Testis (tissue), 3 donors: ENCODE results near the gene TMEM91. TPM values are rescaled to one million over a fixed set of nuclear protein-coding genes. Genes with fewer than 3 reads are reported as not detected.
A peak's percentile ranks its signal among the peaks of the same experiment; 100 is the strongest.

ENCODE experiments used
- DNase-seq: peaks from one replicate; pipeline ENCODE4 v3.0.0-alpha.2; 2019
- H3K27ac ChIP-seq, 2 donors: fragments of 200-600 bp; sonication (generic); one replicate each; pipeline ENCODE4 v1.5.1; 2019
- H3K27me3 ChIP-seq: fragments of 200-600 bp; sonication (generic); one replicate; pipeline ENCODE4 v1.5.1; 2019
- H3K36me3 ChIP-seq: fragments of 200-600 bp; sonication (generic); one replicate; pipeline ENCODE4 v1.5.1; 2017; ENCODE audit warnings: low read depth; ENCODE audit errors: missing control alignments
- H3K4me1 ChIP-seq: fragments of 200-600 bp; sonication (generic); one replicate; pipeline ENCODE4 v1.5.1; 2019
- H3K4me3 ChIP-seq, 2 donors: fragments of 200-600 bp; sonication (generic); one replicate each; pipeline ENCODE4 v1.5.1; 2017 to 2019
- H3K9me3 ChIP-seq: fragments of 200-600 bp; sonication (generic); one replicate; pipeline ENCODE4 v1.5.1; 2017
- POLR2A ChIP-seq: fragments of 450-650 bp; IDR thresholded peaks from one replicate; pipeline ENCODE4 v1.6.1; 2017; ENCODE audit warnings: antibody characterized with exemption, mild to moderate bottlenecking, moderate library complexity
- WGBS, 2 donors: methylation state at CpG; one replicate each; pipeline ENCODE4 v1.1.5; 2018; 5-methylcytosine and 5-hydroxymethylcytosine counted together
- intact Hi-C: fragments of 100-400 bp; cut with DNase I; formaldehyde crosslinking; loops from one replicate; pipeline ENCODE4 v1.15.1; 2023; ENCODE audit warnings: low total_unique reads
- polyA plus RNA-seq: library from polyadenylated mRNA; stranded (reverse); fragments of 350-450 nt; fragmentation: Illumina TruSeq; extraction: RNeasy Lipid Tissue Mini Kit (QIAGEN cat#74804); gene quantifications from one replicate; pipeline ENCODE4 v1.2.3, GENCODE V29; 2014; ENCODE audit warnings: low read depth, low replicate concordance; ENCODE audit not compliant: insufficient read depth
- total RNA-seq, 2 donors: library from RNA; depleted of rRNA; stranded (reverse); fragments of >200 nt; gene quantifications; one replicate each; pipeline ENCODE4 v1.2.3, GENCODE V29; 2016
- TF ChIP-seq, protein P1 (sequence below), 3 experiments: fragments of 450-650 bp in 2 of 3; fragments of 200-600 bp in 1 of 3; sonication (generic) in 1 of 3; IDR thresholded peaks; one replicate each; pipeline ENCODE4 v1.5.1; 2016 to 2019; ENCODE audit warnings: antibody characterized with exemption in 3 of 3, mild to moderate bottlenecking in 2 of 3, moderate library complexity in 1 of 3

Gene TMEM91
- total and polyA plus RNA-seq, 3 donors from 2014 or later = 17.0 to 33.2 (median 32.9) TPM

DNA sequence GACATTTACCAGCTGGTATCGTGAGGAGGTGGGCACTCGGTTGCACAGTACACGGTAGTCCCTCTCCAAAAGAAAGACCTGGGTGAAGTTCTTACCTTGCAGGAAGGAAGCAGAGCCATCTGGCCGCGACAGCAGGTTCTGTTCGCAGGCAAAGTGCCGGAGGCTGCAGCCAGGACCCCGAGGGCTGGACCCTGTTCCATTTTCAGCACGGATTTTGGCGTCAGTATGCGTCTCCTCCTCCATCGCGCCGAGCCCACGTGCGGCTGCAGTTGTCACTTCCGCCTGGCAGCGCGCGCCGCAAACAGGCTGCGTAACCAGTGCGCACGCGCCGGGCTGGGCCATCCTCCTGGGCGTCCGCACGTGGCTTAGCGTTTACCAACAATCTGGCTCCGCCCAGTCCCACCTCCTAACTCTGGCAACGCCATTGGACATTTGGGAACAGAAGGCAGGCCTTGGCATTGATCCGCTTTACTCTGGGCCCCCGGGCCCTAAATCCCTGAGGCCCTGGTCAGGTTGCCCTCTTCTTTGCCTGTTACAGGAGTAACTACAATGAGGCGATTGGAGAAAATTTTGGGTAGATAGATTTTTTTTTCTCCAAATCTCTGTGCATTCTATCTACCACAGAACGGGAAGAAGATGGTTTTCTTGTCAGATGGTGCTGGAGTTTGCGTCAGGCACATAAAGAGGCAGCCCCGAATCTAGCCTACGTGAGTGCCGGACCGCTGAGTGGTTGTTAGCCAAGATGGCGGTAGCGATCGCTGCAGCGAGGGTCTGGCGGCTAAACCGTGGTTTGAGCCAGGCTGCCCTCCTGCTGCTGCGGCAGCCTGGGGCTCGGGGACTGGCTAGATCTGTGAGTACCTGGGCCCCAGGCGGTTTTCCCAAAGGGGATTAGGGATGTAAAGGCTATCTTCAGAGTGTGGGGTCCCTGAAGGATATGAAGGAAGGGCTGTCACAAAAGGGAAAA, 21.0 kb downstream of the TMEM91 start, which contains the start of the genes BCKDHA and EXOSC5:
Gene BCKDHA, plus strand, starts transcription at position 733 of the 964 bp plus-strand sequence. Its CDS starts 10 bp downstream, at position 743.
Gene EXOSC5, minus strand, starts transcription at position 274 of the 964 bp plus-strand sequence. Its CDS starts 31 bp downstream, at position 243.
- peak; percentile 100 for DNase-seq
- Histone ChIP-seq H3K9me3 (no peaks in the 10 kb centered on the region), H3K27ac (peak within 1 kb of the TSS; percentile 80 to 92), H3K36me3 (no peaks in the 10 kb centered on the region), H3K4me3 (peak within 1 kb of the TSS; percentile 93 to 98), H3K4me1 (peaks cover 17% of the 10 kb centered on the region), H3K27me3 (no peaks in the 10 kb centered on the region)
- intact Hi-C loops = no loop called here
- TF ChIP-seq POLR2A = no peak
- TF ChIP-seq, protein P1, sequence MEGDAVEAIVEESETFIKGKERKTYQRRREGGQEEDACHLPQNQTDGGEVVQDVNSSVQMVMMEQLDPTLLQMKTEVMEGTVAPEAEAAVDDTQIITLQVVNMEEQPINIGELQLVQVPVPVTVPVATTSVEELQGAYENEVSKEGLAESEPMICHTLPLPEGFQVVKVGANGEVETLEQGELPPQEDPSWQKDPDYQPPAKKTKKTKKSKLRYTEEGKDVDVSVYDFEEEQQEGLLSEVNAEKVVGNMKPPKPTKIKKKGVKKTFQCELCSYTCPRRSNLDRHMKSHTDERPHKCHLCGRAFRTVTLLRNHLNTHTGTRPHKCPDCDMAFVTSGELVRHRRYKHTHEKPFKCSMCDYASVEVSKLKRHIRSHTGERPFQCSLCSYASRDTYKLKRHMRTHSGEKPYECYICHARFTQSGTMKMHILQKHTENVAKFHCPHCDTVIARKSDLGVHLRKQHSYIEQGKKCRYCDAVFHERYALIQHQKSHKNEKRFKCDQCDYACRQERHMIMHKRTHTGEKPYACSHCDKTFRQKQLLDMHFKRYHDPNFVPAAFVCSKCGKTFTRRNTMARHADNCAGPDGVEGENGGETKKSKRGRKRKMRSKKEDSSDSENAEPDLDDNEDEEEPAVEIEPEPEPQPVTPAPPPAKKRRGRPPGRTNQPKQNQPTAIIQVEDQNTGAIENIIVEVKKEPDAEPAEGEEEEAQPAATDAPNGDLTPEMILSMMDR (IDR thresholded peaks at IDR 0.05) = peak in 1 of 3 experiments; percentile 7
- 0% methylated on average over 15 to 49 of the region's 50 CpGs for WGBS, 2 donors

DNA sequence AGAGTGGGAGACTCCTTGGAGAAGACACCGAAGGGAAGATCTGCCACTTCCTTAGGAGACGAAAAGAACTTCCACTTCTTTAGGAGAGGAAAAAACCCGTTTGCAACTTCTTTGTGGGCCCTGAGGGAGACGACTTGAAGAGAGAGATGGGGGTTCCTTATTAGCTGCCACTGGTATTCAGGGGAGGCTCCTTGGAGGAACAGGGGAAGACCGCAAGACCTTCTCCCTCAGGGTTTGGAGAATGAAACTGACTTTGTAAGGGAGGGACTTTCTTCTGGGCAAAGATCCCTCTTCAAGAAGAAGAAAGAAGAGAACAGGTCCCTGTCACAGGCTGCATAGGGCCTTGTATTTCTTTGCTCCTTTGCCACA, 21.7 kb downstream of the TMEM91 start:
- WGBS, 2 donors = 0 to 1% methylated on average over 5 of the region's 5 CpGs
- no peak for DNase-seq
- intact Hi-C loops = no loop called here
- no peaks in the 10 kb centered on the region for H3K27me3 ChIP-seq
- TF ChIP-seq, protein P1 (IDR thresholded peaks at IDR 0.05) = no peak
- TF ChIP-seq POLR2A = no peak
- peak overlapping the region; percentile 80 to 92 for H3K27ac ChIP-seq
- H3K4me3 ChIP-seq = peak overlapping the region; percentile 93 to 98
- no peaks in the 10 kb centered on the region for H3K9me3 ChIP-seq
- H3K36me3 ChIP-seq = no peaks in the 10 kb centered on the region
- H3K4me1 ChIP-seq = peaks cover 17% of the 10 kb centered on the region

DNA sequence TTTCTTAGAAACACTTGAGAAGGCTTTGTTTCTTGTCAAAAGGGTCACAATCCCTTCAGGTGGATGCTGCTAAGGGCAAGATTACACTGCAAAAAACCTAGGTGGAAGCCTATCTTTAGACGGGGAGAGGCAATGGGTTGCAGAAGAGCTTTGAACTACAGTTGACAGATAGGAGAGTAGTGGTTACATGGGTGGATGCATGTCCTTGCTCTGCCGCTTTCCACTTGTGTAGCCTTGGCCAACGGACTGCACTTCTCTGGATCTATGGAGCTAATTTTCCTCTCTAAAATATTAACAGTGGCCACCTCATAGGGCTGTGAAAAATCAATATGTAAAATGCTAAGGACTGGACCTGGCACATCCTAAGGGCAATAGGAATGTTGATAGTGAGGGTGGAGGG, 22.3 kb downstream of the TMEM91 start:
- intact Hi-C loops = no loop called here

DNA sequence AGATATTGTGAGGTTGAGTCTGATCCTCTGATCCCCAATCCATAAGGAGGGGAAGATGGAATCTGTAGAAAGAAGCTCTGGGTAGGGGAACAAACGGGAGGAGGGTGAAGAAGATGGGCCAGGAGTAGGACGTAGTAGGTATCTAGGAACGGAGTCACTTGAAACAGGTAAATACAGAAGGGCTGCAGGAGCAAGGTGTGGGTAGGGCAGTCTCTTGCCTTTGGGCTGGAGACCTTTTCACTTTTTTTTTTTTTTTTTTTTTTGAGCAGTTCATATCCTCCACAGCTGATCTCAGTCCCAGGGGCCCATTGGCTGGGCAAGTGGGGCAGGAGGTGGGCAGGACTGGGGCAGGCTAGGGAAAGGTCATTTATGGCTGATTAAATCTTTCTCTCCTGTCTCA, 22.8 kb downstream of the TMEM91 start:
- DNase-seq = no peak
- 51 to 69% methylated on average over 3 of the region's 3 CpGs for WGBS, 2 donors

More for the DNA sequence above, 22.3 kb downstream of the TMEM91 start:
- no peaks in the 10 kb centered on the region for H3K9me3 ChIP-seq
- H3K27me3 ChIP-seq = no peaks in the 10 kb centered on the region
- peaks cover 17% of the 10 kb centered on the region for H3K4me1 ChIP-seq
- WGBS, 2 donors = 15 to 23% methylated on average over 3 of the region's 3 CpGs
- H3K27ac ChIP-seq = peak overlapping the region in 1 of 2 donors; percentile 80
- no peaks in the 10 kb centered on the region for H3K36me3 ChIP-seq
- H3K4me3 ChIP-seq = peak overlapping the region; percentile 93 to 98
- DNase-seq = no peak
- TF ChIP-seq, protein P1 (IDR thresholded peaks at IDR 0.05) = no peak
- TF ChIP-seq POLR2A = no peak

More for the DNA sequence above, 22.8 kb downstream of the TMEM91 start:
- Histone ChIP-seq H3K27ac (no peak overlapping the region), H3K27me3 (no peaks in the 10 kb centered on the region), H3K4me1 (peaks cover 17% of the 10 kb centered on the region), H3K4me3 (no peak overlapping the region), H3K9me3 (no peaks in the 10 kb centered on the region), H3K36me3 (no peaks in the 10 kb centered on the region)
- TF ChIP-seq, protein P1 (IDR thresholded peaks at IDR 0.05) = no peak
- TF ChIP-seq POLR2A = no peak
- intact Hi-C loops = no loop called here
